ENCODE measurements around the gene NUBP1. TPM values are rescaled to one million over a fixed set of nuclear protein-coding genes. Genes with fewer than 3 reads are reported as not detected.

NUBP1 gene
- total RNA-seq, 1 experiment from 2014 or later: 34.3 TPM

DNA sequence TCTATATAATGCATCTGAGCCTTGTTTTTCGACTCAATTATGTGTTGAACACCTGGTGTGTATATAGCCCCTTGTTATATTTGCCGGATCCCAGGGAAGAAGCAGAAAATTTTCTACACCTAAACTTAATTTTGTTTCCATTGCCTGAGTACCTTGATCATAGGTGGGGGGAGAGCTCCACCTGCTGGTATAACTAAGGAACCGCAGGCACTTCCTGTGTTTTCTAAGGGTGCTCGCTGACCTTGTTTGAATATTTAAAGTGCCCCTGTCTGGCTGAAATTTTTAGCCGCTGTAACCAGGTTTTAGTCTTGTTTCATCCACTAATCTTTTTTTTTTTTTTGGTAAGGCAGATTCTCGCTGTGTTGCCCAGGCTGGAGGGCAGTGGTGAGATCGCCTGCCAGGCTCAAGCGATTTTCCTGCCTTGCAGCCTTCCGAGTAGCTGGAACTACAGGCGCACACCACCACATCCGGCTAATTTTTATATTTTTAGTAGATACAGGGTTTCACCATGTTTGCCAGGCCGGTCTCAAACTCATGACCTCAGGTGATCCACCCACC is 6.5 kb upstream of the NUBP1 start:
- H2AFZ ChIP-seq (ENCODE audit: low read length): peak overlapping the region; percentile 86
- POLR2A ChIA-PET (ENCODE audit: unreplicated experiment): interaction anchor here (0.7 kb wide), 1 partner anchor 1493 kb away, joined by 7 read pairs; no protein-coding TSS in a partner anchor
- no peaks in the 10 kb centered on the region for H4K20me1 ChIP-seq (ENCODE audit: low read length)
- peak overlapping the region; percentile 83 for H3K4me2 ChIP-seq (ENCODE audit: low read length)
- H3K9ac ChIP-seq (ENCODE audit: low read length): no peak overlapping the region; the same call in 1 of the 2 replicates
- H3K27me3 ChIP-seq (ENCODE audit: low read length): no peaks in the 10 kb centered on the region
- peak overlapping the region; percentile 60 for H3K4me3 ChIP-seq (ENCODE audit: low read length)
- TF ChIP-seq, protein P1, sequence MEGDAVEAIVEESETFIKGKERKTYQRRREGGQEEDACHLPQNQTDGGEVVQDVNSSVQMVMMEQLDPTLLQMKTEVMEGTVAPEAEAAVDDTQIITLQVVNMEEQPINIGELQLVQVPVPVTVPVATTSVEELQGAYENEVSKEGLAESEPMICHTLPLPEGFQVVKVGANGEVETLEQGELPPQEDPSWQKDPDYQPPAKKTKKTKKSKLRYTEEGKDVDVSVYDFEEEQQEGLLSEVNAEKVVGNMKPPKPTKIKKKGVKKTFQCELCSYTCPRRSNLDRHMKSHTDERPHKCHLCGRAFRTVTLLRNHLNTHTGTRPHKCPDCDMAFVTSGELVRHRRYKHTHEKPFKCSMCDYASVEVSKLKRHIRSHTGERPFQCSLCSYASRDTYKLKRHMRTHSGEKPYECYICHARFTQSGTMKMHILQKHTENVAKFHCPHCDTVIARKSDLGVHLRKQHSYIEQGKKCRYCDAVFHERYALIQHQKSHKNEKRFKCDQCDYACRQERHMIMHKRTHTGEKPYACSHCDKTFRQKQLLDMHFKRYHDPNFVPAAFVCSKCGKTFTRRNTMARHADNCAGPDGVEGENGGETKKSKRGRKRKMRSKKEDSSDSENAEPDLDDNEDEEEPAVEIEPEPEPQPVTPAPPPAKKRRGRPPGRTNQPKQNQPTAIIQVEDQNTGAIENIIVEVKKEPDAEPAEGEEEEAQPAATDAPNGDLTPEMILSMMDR (conservative IDR thresholded peaks at IDR 0.05; ENCODE audit: low read depth, low read length): peak; percentile 83
- no peak for TF ChIP-seq EZH2 (IDR thresholded peaks at IDR 0.05; ENCODE audit: low read length, unreplicated experiment)
- no peaks in the 10 kb centered on the region for H3F3A ChIP-seq (ENCODE audit: low read length, unreplicated experiment)
- no peaks in the 10 kb centered on the region for H3K9me2 ChIP-seq (replicated peaks; ENCODE audit: low read length)
- peaks cover 13% of the 10 kb centered on the region for H3K4me1 ChIP-seq (ENCODE audit: insufficient read depth, low read length)
- H3K36me3 ChIP-seq (ENCODE audit: low read depth, low read length): no peaks in the 10 kb centered on the region
- intact Hi-C loops (cut with micrococcal nuclease): loop anchor here (1.0 to 5.0 kb wide), 5 partner anchors 70 to 420 kb away; no protein-coding TSS in a partner anchor
- no peak overlapping the region for H3K27ac ChIP-seq (ENCODE audit: low read length)
- DNase-seq (peak; percentile 74), ATAC-seq (peak; percentile 70)
- no TSS peak for BruUV-seq (replicated peaks)
- no peaks in the 10 kb centered on the region for H3K79me2 ChIP-seq (ENCODE audit: low read length)
- no peaks in the 10 kb centered on the region for H3K9me3 ChIP-seq (ENCODE audit: low read length)
- CTCF ChIA-PET: interaction anchor here (0.6 to 1.0 kb wide), 4 partner anchors 68 to 1689 kb away, joined by 3 to 12 read pairs (median 6); no protein-coding TSS in a partner anchor

DNA sequence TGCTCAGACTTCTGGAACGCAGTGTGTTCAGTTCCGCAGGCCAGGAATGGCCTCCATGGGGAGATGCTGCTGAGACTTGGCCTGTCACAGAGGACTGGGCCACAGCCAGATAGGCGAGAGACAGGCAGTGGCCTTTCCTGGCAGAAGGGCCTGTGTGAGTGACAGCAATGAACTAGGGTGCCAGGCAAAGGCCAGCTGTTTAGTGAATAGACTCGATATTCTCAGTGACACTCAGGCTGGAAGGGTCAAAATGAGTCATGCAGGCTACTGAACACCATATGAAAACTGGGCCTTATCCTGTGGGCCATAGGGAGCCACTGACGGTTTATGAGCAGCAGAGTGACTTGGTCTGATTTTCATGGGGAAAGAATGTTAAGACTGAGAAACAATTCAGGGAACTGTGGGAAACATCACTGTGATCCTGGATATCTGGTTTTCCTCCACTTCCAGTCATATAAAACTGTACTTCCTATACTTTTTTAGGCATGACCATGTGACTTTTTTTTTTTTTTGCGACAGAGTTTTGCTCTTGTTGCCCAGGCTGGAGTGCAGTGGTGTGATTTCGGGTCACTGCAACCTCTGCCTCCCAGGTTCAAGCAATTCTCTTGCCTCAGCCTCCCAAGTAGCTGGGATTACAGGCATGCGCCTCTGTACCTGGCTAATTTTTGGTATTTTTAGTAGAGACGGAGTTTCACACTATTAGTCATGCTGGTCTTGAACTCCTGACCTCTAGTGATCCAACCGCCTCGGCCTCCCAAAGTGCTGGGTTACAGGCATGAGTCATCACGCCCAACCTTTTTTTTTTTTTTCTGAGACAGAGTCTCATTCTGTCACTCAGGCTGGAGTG is 5.2 kb upstream of the NUBP1 start:
- Histone ChIP-seq H3K4me1 (ENCODE audit: insufficient read depth, low read length) (peaks cover 17% of the 10 kb centered on the region), H3K79me2 (ENCODE audit: low read length) (no peaks in the 10 kb centered on the region), H3K9me2 (replicated peaks; ENCODE audit: low read length) (no peaks in the 10 kb centered on the region), H3K9me3 (ENCODE audit: low read length) (no peaks in the 10 kb centered on the region), H3K27ac (ENCODE audit: low read length) (peak overlapping the region; percentile 75), H3K9ac (ENCODE audit: low read length) (no peak overlapping the region), H3F3A (ENCODE audit: low read length, unreplicated experiment) (no peaks in the 10 kb centered on the region), H3K4me2 (ENCODE audit: low read length) (peak overlapping the region; percentile 41), H3K27me3 (ENCODE audit: low read length) (no peaks in the 10 kb centered on the region), H3K36me3 (ENCODE audit: low read depth, low read length) (no peaks in the 10 kb centered on the region), H2AFZ (ENCODE audit: low read length) (no peak overlapping the region), H4K20me1 (ENCODE audit: low read length) (no peaks in the 10 kb centered on the region), H3K4me3 (ENCODE audit: low read length) (no peak overlapping the region)
- DNase-seq: peak; percentile 77
- ChIA-PET CTCF (interaction anchor here (1.0 kb wide), 1 partner anchor 225 kb away, joined by 12 read pairs; no protein-coding TSS in a partner anchor), POLR2A (ENCODE audit: unreplicated experiment) (no interaction called here)
- BruUV-seq (replicated peaks): no TSS peak
- intact Hi-C loops (cut with micrococcal nuclease): loop anchor here (5.0 kb wide), 2 partner anchors 179 to 421 kb away; no protein-coding TSS in a partner anchor
- TF ChIP-seq EZH2 (IDR thresholded peaks at IDR 0.05; ENCODE audit: low read length, unreplicated experiment) (no peak), EZH2phosphoT487 (IDR thresholded peaks at IDR 0.05; ENCODE audit: borderline replicate concordance, low read length) (no peak)
- TF ChIP-seq, protein P1 (conservative IDR thresholded peaks at IDR 0.05; ENCODE audit: low read depth, low read length): no peak
- peak; percentile 37 for ATAC-seq

Measured in PC-3 (cell line).